CD4-positive, alpha-beta memory T cell (primary cell): ENCODE data around the gene RUNX2. TPM values are rescaled to one million over a fixed set of nuclear protein-coding genes. Genes with fewer than 3 reads are reported as not detected.

Source experiments
- CTCF ChIA-PET: fragments of 350-600 bp; sonication (Branson Sonifier 250); formaldehyde crosslinking; loops from one replicate; lab custom pipeline; 2021; ENCODE audit warnings: inconsistent platforms; ENCODE audit not compliant: partially characterized antibody; lab: Charles Lee
- POLR2A ChIA-PET: fragments of 350-600 bp; sonication (Branson Sonifier 250); formaldehyde crosslinking; loops from one replicate; lab custom pipeline; 2021; ENCODE audit not compliant: partially characterized antibody; lab: Charles Lee
- DNase-seq, 5 donors: peaks; one replicate each; pipeline versions ENCODE4 v3.0.0 to v3.0.0-alpha.2; 2020 to 2022; ENCODE audit warnings: mixed read lengths in 1 of 5
- H3K27ac ChIP-seq: one replicate; pipeline ENCODE4 v1.7.0; 2013; ENCODE audit warnings: low read depth, low read length
- H3K27me3 ChIP-seq: 2 replicates; pipeline ENCODE4 v1.7.0; 2013; ENCODE audit warnings: mild to moderate bottlenecking, low read length, moderate library complexity; ENCODE audit not compliant: insufficient read depth
- H3K36me3 ChIP-seq: 2 replicates; pipeline ENCODE4 v1.7.0; 2013; ENCODE audit warnings: mild to moderate bottlenecking, low read length, moderate library complexity; ENCODE audit not compliant: insufficient read depth
- H3K4me1 ChIP-seq: 2 replicates; pipeline ENCODE4 v1.7.0; 2013; ENCODE audit warnings: mild to moderate bottlenecking, low read length, moderate library complexity; ENCODE audit not compliant: insufficient read depth
- H3K4me3 ChIP-seq, 2 donors: one replicate each; pipeline ENCODE4 v1.7.0; 2013; ENCODE audit warnings: low read length in 2 of 2, mild to moderate bottlenecking in 1 of 2
- H3K9me3 ChIP-seq, 2 donors: one replicate each; pipeline ENCODE4 v1.7.0; 2013; ENCODE audit warnings: low read length in 2 of 2, control low read depth in 1 of 2; ENCODE audit not compliant: control insufficient read depth in 1 of 2
- H3K27ac Mint-ChIP-seq, 7 donors: one replicate each; pipeline ENCODE4 v1.8.0; 2020 to 2021; ENCODE audit warnings: mixed read lengths in 7 of 7, mild to moderate bottlenecking in 6 of 7, inconsistent platforms in 3 of 7, moderate library complexity in 3 of 7
- H3K27me3 Mint-ChIP-seq, 2 donors: one replicate each; pipeline ENCODE4 v1.8.0; 2020 to 2021; ENCODE audit warnings: mixed read lengths in 2 of 2
- H3K36me3 Mint-ChIP-seq, 2 donors: one replicate each; pipeline ENCODE4 v1.8.0; 2020 to 2021; ENCODE audit warnings: mixed read lengths in 2 of 2, inconsistent platforms in 1 of 2, mild to moderate bottlenecking in 1 of 2
- H3K4me1 Mint-ChIP-seq, 4 donors: one replicate each; pipeline ENCODE4 v1.8.0; 2020 to 2021; ENCODE audit warnings: mixed read lengths in 4 of 4, mild to moderate bottlenecking in 1 of 4
- H3K4me3 Mint-ChIP-seq, 8 donors: one replicate each; pipeline ENCODE4 v1.8.0; 2020 to 2021; ENCODE audit warnings: mixed read lengths in 8 of 8, mild to moderate bottlenecking in 7 of 8, moderate library complexity in 6 of 8, inconsistent platforms in 3 of 8
- H3K9me3 Mint-ChIP-seq, 8 donors: one replicate each; pipeline ENCODE4 v1.8.0; 2020 to 2021; ENCODE audit warnings: mixed read lengths in 8 of 8, mild to moderate bottlenecking in 5 of 8, inconsistent platforms in 3 of 8, moderate library complexity in 1 of 8
- intact Hi-C: fragments of 100-400 bp; cut with micrococcal nuclease; formaldehyde crosslinking; loops from one replicate; pipeline ENCODE4 v1.15.1; 2023
- polyA plus RNA-seq, 2 donors: library from polyadenylated mRNA; unstranded; fragments of 300-500 nt; fragmentation: Illumina TruSeq; gene quantifications; one replicate each; pipeline ENCODE4 v1.2.3, GENCODE V29; 2021
- total RNA-seq, 2 experiments: library from RNA; stranded (reverse); gene quantifications; one replicate each; pipeline ENCODE4 v1.2.3, GENCODE V29; 2021

Gene RUNX2
- total and polyA plus RNA-seq, 4 experiments from 2014 or later, result 4.5 to 26.6 (median 23.3) TPM

- Histone ChIP-seq H3K4me3 (no peak overlapping the region), H3K9me3 (no peaks in the 10 kb centered on the region), H3K36me3 (no peaks in the 10 kb centered on the region), H3K27me3 (no peaks in the 10 kb centered on the region), H3K4me1 (peaks cover 24% of the 10 kb centered on the region), H3K27ac (no peak overlapping the region)
- Mint-ChIP-seq H3K27ac (no peak overlapping the region), H3K9me3 (peaks cover 0 to 6% (median 0%) of the 10 kb centered on the region in 8 donors), H3K27me3 (no peaks in the 10 kb centered on the region), H3K4me3 (no peak overlapping the region), H3K4me1 (peaks cover 12 to 25% (median 17%) of the 10 kb centered on the region in 4 donors), H3K36me3 (no peaks in the 10 kb centered on the region)
- ChIA-PET POLR2A (no interaction called here), CTCF (no interaction called here)
- DNase-seq, result no peak
- intact Hi-C loops, result no loop called here
Measured at GRCh38 chr6:45320349-45320748, 7.8 kb upstream of the RUNX2 start.

GRCh38 chr6:45323656-45324224 lies 4.4 kb upstream of the RUNX2 start:
- Histone ChIP-seq H3K9me3 (no peaks in the 10 kb centered on the region), H3K4me3 (no peak overlapping the region), H3K36me3 (no peaks in the 10 kb centered on the region), H3K27me3 (no peaks in the 10 kb centered on the region), H3K27ac (no peak overlapping the region), H3K4me1 (peaks cover 24% of the 10 kb centered on the region)
- Mint-ChIP-seq H3K27me3 (no peaks in the 10 kb centered on the region), H3K9me3 (no peaks in the 10 kb centered on the region), H3K4me1 (peaks cover 12 to 37% (median 17%) of the 10 kb centered on the region in 4 donors), H3K27ac (peak overlapping the region in 3 of 7 donors; percentile 50 to 68 (median 57)), H3K4me3 (peak overlapping the region in 7 of 8 donors; percentile 26 to 64 (median 60)), H3K36me3 (no peaks in the 10 kb centered on the region)
- ChIA-PET POLR2A (interaction anchor here (0.6 to 1.0 kb wide), 3 partner anchors 8 to 168 kb away, joined by 3 to 4 read pairs (median 4); no protein-coding TSS in a partner anchor), CTCF (interaction anchor here (1.1 to 1.5 kb wide), 3 partner anchors 13 to 668 kb away, joined by 3 to 4 read pairs (median 3); no protein-coding TSS in a partner anchor)
- intact Hi-C loops, result no loop called here
- peak in 4 of 5 donors; percentile 21 to 31 (median 26) for DNase-seq

DNA sequence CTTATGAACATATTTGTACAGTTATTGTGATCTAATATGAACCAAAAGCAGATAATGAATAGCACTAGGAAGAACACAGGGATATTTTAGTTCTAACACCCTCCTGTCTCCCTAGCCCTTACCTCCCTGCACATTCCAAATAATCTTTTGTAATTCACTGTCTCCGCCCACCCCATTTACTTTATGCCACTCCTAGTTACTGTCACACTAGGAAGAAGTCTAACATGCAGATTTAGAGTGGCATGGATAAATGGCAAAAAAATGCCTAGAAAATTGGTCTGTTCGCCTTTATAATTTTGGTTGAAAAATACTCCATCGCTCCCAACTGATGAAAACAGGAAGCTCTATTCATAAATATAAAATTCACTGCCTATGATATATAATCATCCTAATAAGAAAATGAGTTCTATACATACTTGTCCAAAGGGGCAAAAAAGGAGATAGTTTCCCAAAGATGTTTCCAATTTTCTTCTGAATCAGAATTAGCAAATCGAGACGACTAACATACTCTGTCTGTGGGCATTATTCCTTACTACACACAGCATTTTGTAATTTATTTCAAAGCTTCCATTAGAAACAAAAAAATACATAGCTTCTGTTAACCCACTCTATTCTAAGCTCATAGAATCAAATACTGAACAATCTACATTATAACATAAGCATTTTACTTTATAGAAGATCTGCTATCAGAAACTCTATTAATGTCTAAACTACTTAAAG lies 1.3 kb upstream of the RUNX2 start:
- Histone ChIP-seq H3K4me1 (peaks cover 19% of the 10 kb centered on the region), H3K36me3 (no peaks in the 10 kb centered on the region), H3K9me3 (no peaks in the 10 kb centered on the region), H3K27me3 (no peaks in the 10 kb centered on the region), H3K4me3 (no peak overlapping the region), H3K27ac (no peak overlapping the region)
- H3K4me1 Mint-ChIP-seq, result peaks cover 12 to 31% (median 17%) of the 10 kb centered on the region in 4 donors
- H3K27ac Mint-ChIP-seq, result no peak overlapping the region
- ChIA-PET CTCF (no interaction called here), POLR2A (no interaction called here)
- no peak for DNase-seq
- intact Hi-C loops, result no loop called here
- no peaks in the 10 kb centered on the region for H3K9me3 Mint-ChIP-seq
- H3K4me3 Mint-ChIP-seq, result no peak overlapping the region
- H3K27me3 Mint-ChIP-seq, result no peaks in the 10 kb centered on the region
- H3K36me3 Mint-ChIP-seq, result no peaks in the 10 kb centered on the region

- Histone ChIP-seq H3K4me1 (peaks cover 11% of the 10 kb centered on the region), H3K4me3 (no peak overlapping the region), H3K9me3 (no peaks in the 10 kb centered on the region), H3K36me3 (no peaks in the 10 kb centered on the region), H3K27ac (no peak overlapping the region), H3K27me3 (no peaks in the 10 kb centered on the region)
- CTCF ChIA-PET, result no interaction called here
- H3K4me3 Mint-ChIP-seq, result peak overlapping the region in 1 of 8 donors; percentile 13
- H3K27ac Mint-ChIP-seq, result no peak overlapping the region
- H3K9me3 Mint-ChIP-seq, result no peaks in the 10 kb centered on the region
- no peaks in the 10 kb centered on the region for H3K27me3 Mint-ChIP-seq
- DNase-seq, result no peak
- POLR2A ChIA-PET, result no interaction called here
- intact Hi-C loops, result no loop called here
- H3K36me3 Mint-ChIP-seq, result no peaks in the 10 kb centered on the region
- peaks cover 7 to 22% (median 10%) of the 10 kb centered on the region in 4 donors for H3K4me1 Mint-ChIP-seq
Measured at GRCh38 chr6:45328523-45328922, 393 bp downstream of the RUNX2 start.

DNA sequence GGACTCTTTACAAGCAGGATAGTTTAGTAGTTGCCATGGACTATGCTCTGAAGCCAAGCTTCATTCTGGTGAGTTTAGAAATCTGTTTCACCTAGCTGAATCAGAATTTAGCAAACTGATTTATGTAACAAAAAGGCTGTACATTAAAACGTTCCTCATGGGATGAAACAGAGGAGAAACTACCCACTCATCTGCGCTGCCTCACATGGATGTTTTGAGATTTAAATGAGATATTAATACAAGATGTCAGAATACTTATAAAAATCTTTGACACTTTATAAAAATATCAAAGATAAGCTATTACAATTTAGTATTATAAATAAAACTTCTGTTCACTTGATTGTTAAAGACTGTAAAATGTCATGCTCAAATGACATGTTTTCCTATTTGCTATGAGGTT lies 16.8 kb downstream of the RUNX2 start:
- DNase-seq, result no peak
- H3K9me3 Mint-ChIP-seq, result peaks cover 0 to 3% (median 0%) of the 10 kb centered on the region in 8 donors
- CTCF ChIA-PET, result no interaction called here
- H3K9me3 ChIP-seq, result no peaks in the 10 kb centered on the region
- H3K36me3 Mint-ChIP-seq, result no peaks in the 10 kb centered on the region
- H3K4me1 Mint-ChIP-seq, result peaks cover 0 to 3% (median under 1%) of the 10 kb centered on the region in 4 donors
- H3K27ac ChIP-seq, result no peak overlapping the region
- H3K27me3 Mint-ChIP-seq, result no peaks in the 10 kb centered on the region
- POLR2A ChIA-PET, result no interaction called here
- intact Hi-C loops, result no loop called here
- no peak overlapping the region for H3K27ac Mint-ChIP-seq
- H3K27me3 ChIP-seq, result no peaks in the 10 kb centered on the region
- H3K36me3 ChIP-seq, result no peaks in the 10 kb centered on the region
- no peaks in the 10 kb centered on the region for H3K4me1 ChIP-seq
- H3K4me3 ChIP-seq, result no peak overlapping the region
- no peak overlapping the region for H3K4me3 Mint-ChIP-seq

DNA sequence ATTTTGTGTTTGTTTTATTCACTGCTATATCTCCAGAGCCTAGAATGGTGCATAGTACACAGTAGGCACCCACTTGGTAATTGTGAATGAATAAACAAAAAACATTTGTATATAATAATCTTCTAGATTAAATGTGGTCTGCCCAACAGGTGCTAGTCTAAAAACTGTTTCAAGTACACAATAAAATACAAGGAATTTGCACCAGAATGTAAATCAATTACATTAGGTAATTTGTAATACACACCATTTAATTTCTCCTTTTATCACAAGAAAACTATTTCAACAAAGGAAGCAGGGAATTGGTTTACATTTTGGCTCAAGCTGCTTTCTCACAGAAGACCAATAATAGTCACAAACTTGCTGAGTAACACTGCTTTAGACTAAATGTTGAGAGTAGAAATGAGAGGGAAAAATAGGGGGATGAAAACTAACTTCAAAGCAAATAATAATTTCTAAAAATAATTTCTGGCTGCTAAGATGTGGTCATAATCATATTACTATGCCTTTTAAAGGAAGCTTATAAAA lies 22.1 kb downstream of the RUNX2 start:
- H3K9me3 ChIP-seq, result no peaks in the 10 kb centered on the region
- DNase-seq, result no peak
- no peaks in the 10 kb centered on the region for H3K27me3 Mint-ChIP-seq
- H3K4me3 Mint-ChIP-seq, result no peak overlapping the region
- no peaks in the 10 kb centered on the region for H3K9me3 Mint-ChIP-seq
- intact Hi-C loops, result no loop called here
- no peaks in the 10 kb centered on the region for H3K36me3 ChIP-seq
- CTCF ChIA-PET, result no interaction called here
- no peak overlapping the region for H3K27ac Mint-ChIP-seq
- POLR2A ChIA-PET, result no interaction called here
- H3K27me3 ChIP-seq, result no peaks in the 10 kb centered on the region
- peaks cover 0 to 2% of the 10 kb centered on the region in 2 donors for H3K36me3 Mint-ChIP-seq
- no peak overlapping the region for H3K27ac ChIP-seq
- peaks cover 0 to 6% (median 2%) of the 10 kb centered on the region in 4 donors for H3K4me1 Mint-ChIP-seq
- H3K4me3 ChIP-seq, result no peak overlapping the region
- H3K4me1 ChIP-seq, result no peaks in the 10 kb centered on the region

DNA sequence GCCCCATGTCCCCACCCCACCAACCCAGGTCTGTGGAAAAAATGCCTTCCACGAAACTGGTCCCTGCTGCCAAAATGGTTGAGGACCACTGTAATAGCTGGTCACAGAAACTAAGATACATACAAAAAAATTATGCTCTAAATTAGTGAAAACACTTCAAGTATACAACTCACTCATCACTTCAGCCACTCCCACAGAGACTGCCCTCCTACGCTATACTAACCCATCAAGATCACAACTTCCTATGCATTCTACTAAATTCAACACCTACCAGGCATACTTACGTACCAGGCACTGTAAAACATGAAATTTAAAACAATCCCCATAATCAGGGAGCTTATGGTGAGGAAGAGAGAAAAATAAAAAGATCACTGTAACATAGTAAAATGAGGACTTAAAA lies 22.9 kb downstream of the RUNX2 start:
- Mint-ChIP-seq H3K36me3 (peaks cover 0 to 2% of the 10 kb centered on the region in 2 donors), H3K27me3 (no peaks in the 10 kb centered on the region), H3K4me3 (no peak overlapping the region), H3K4me1 (peaks cover 0 to 5% (median 2%) of the 10 kb centered on the region in 4 donors), H3K27ac (peak overlapping the region in 1 of 7 donors; percentile 2), H3K9me3 (no peaks in the 10 kb centered on the region)
- intact Hi-C loops, result no loop called here
- no peaks in the 10 kb centered on the region for H3K9me3 ChIP-seq
- H3K27ac ChIP-seq, result no peak overlapping the region
- no peaks in the 10 kb centered on the region for H3K27me3 ChIP-seq
- no peaks in the 10 kb centered on the region for H3K4me1 ChIP-seq
- no peak overlapping the region for H3K4me3 ChIP-seq
- H3K36me3 ChIP-seq, result no peaks in the 10 kb centered on the region
- CTCF ChIA-PET, result no interaction called here
- no peak for DNase-seq
- POLR2A ChIA-PET, result interaction anchor here (0.6 to 0.8 kb wide), 2 partner anchors 13 to 28 kb away, joined by 3 read pairs; no protein-coding TSS in a partner anchor
